Heart left ventricle (tissue), 16 donors: ENCODE data around the gene SMC6. TPM values are rescaled to one million over a fixed set of nuclear protein-coding genes. Genes with fewer than 3 reads are reported as not detected.

ENCODE experiments used
- ATAC-seq, 4 donors: fragments of 200-7000 bp; cut with Tn5 transposase; one replicate each; pipeline ENCODE4 v1.9.1; 2020 to 2022; ENCODE audit warnings: moderate library complexity in 4 of 4, mild to moderate bottlenecking in 3 of 4, moderate number of reproducible peaks in 1 of 4
- DNase-seq, 5 donors: peaks; one replicate each; pipeline ENCODE4 v3.0.0-alpha.2; 2020
- H3K27ac ChIP-seq, 12 donors: fragments of 200-600 bp; sonication (generic) in 4 of 12; one replicate each; pipeline versions ENCODE4 v1.5.0 to v1.8.0; 2016 to 2022; ENCODE audit warnings: mild to moderate bottlenecking in 2 of 12
- H3K27me3 ChIP-seq, 9 donors: fragments of 200-600 bp; sonication (generic) in 2 of 9; one replicate each; pipeline versions ENCODE4 v1.5.1 to v1.8.0; 2016 to 2022; ENCODE audit warnings: mild to moderate bottlenecking in 3 of 9
- H3K36me3 ChIP-seq, 9 donors: fragments of 200-600 bp; sonication (generic) in 2 of 9; one replicate each; pipeline versions ENCODE4 v1.5.0 to v1.8.0; 2018 to 2022; ENCODE audit warnings: mild to moderate bottlenecking in 2 of 9
- H3K4me1 ChIP-seq, 12 donors: fragments of 200-600 bp; sonication (generic) in 4 of 12; one replicate each; pipeline versions ENCODE4 v1.5.0 to v1.8.0; 2016 to 2022; ENCODE audit warnings: mild to moderate bottlenecking in 3 of 12
- H3K4me3 ChIP-seq, 12 donors: fragments of 200-600 bp; sonication (generic) in 4 of 12; one replicate each; pipeline versions ENCODE4 v1.5.0 to v1.8.0; 2017 to 2022; ENCODE audit warnings: mild to moderate bottlenecking in 9 of 12, moderate library complexity in 4 of 12
- H3K9me3 ChIP-seq, 12 donors: fragments of 200-600 bp; sonication (generic) in 4 of 12; one replicate each; pipeline versions ENCODE4 v1.5.0 to v1.8.0; 2016 to 2022; ENCODE audit warnings: mild to moderate bottlenecking in 1 of 12
- POLR2A ChIP-seq, 2 donors: fragments of 450-650 bp; IDR thresholded peaks; one replicate each; pipeline ENCODE4 v1.6.1; 2017; ENCODE audit warnings: antibody characterized with exemption in 2 of 2, mild to moderate bottlenecking in 2 of 2, moderate library complexity in 2 of 2
- WGBS, 4 donors: extraction: QIAGEN DNeasy Blood & Tissue Kit in 2 of 4; methylation state at CpG; one replicate each; pipeline versions ENCODE4 v1.1.5 to v1.1.7; 2013 to 2018; 5-methylcytosine and 5-hydroxymethylcytosine counted together
- intact Hi-C, 10 donors: fragments of 100-400 bp; cut with DNase I; formaldehyde crosslinking; loops; one replicate each; pipeline versions ENCODE4 v1.11.1 to v1.14.2; 2022
- polyA plus RNA-seq, 2 donors: library from polyadenylated mRNA; stranded (reverse); fragments of 200-250 nt; gene quantifications; one replicate each; pipeline ENCODE4 v1.2.3, GENCODE V29; 2013
- total RNA-seq, 9 donors: library from RNA; depleted of rRNA in 2 of 9; stranded (reverse); fragments of >200 nt in 2 of 9; fragmentation: NEBNext Ultra II Directional in 3 of 9; extraction: Animal tissue kit (Norgen Biotek cat#: 25700) in 3 of 9; gene quantifications; one replicate each; pipeline versions ENCODE4 v1.1.0 to v1.2.4, GENCODE V29; 2016 to 2023
- TF ChIP-seq, protein P1 (sequence below), 12 donors: fragments of 200-600 bp; sonication (generic) in 4 of 12; IDR thresholded peaks; one replicate each; pipeline versions ENCODE4 v1.5.0 to v1.8.0; 2018 to 2022; ENCODE audit warnings: antibody characterized with exemption in 12 of 12, mild to moderate bottlenecking in 5 of 12
- donor health status: ischemic (EF 13 %, LVEDD 7.1; RV severe dilation, severe dysfunction).
- donor health status: healthy with polysubstance abuse.
- donor health status: DM: no; HTN: yes; CAD: no.
- donor health status: DM: no; HTN: no; CAD: no.
- donor health status: ischemic (EF 25% LVEDD 6.9; RV normal size, moderate dysfunction).
- donor health status: ischemic (EF 25% LVEDD 5.7; RV mildly dilated, moderate dysfunction).
- donor health status: healthy.
- donor health status: DM: yes; HTN: yes; CAD: no.
- donor health status: ischemic (EF 35%, LVEDD 5.7; RV mildly dilated, moderate dysfunction).
- donor health status: nonischemic (EF 11% LVEDD 7.7; RV severe dilation, severe dysfunction).
- donor health status: DM: yes; HTN: yes; CAD: no.
- donor health status: PGD.
- donor health status: ischemic (EF 29% LVEDD 5.4; RV normal size, mild dysfunction).
- donor health status: nonischemic (EF 23%, LVEDD 6.1; RV moderate dilation, normal function).

Gene SMC6
- total and polyA plus RNA-seq, 11 donors = 5.9 to 14.7 (median 12.2) TPM

DNA sequence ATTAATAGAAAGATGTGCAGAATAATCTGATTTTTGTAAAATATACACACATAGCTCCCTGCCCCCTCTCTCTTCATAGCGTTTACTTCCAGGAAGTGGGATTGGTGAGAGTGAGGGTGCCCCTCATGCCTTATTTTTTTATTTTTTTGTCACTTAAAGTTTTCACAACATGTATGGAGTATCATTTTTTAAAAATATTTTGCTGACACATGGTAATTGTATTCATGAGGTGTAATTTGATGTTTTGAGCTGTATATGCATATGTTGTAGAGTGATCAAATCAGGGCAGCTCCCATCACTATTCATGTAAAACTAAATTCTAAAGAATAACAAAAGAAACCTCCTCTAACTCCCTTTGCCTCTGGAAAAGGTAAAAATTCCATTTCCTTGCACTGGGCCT, 138.5 kb downstream of the SMC6 start:
- H3K36me3 ChIP-seq = no peaks in the 10 kb centered on the region
- peaks cover 0 to 17% (median 6%) of the 10 kb centered on the region in 12 donors for H3K4me1 ChIP-seq
- no peak overlapping the region for H3K27ac ChIP-seq
- H3K27me3 ChIP-seq = no peaks in the 10 kb centered on the region
- 65 to 80% (median 70%) methylated on average over 1 of the region's 1 CpG for WGBS, 4 donors
- no peak for ATAC-seq
- DNase-seq = no peak
- no peak overlapping the region for H3K4me3 ChIP-seq
- no peaks in the 10 kb centered on the region for H3K9me3 ChIP-seq
- TF ChIP-seq, protein P1, sequence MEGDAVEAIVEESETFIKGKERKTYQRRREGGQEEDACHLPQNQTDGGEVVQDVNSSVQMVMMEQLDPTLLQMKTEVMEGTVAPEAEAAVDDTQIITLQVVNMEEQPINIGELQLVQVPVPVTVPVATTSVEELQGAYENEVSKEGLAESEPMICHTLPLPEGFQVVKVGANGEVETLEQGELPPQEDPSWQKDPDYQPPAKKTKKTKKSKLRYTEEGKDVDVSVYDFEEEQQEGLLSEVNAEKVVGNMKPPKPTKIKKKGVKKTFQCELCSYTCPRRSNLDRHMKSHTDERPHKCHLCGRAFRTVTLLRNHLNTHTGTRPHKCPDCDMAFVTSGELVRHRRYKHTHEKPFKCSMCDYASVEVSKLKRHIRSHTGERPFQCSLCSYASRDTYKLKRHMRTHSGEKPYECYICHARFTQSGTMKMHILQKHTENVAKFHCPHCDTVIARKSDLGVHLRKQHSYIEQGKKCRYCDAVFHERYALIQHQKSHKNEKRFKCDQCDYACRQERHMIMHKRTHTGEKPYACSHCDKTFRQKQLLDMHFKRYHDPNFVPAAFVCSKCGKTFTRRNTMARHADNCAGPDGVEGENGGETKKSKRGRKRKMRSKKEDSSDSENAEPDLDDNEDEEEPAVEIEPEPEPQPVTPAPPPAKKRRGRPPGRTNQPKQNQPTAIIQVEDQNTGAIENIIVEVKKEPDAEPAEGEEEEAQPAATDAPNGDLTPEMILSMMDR (IDR thresholded peaks at IDR 0.05) = no peak
- intact Hi-C loops = no loop called here

DNA sequence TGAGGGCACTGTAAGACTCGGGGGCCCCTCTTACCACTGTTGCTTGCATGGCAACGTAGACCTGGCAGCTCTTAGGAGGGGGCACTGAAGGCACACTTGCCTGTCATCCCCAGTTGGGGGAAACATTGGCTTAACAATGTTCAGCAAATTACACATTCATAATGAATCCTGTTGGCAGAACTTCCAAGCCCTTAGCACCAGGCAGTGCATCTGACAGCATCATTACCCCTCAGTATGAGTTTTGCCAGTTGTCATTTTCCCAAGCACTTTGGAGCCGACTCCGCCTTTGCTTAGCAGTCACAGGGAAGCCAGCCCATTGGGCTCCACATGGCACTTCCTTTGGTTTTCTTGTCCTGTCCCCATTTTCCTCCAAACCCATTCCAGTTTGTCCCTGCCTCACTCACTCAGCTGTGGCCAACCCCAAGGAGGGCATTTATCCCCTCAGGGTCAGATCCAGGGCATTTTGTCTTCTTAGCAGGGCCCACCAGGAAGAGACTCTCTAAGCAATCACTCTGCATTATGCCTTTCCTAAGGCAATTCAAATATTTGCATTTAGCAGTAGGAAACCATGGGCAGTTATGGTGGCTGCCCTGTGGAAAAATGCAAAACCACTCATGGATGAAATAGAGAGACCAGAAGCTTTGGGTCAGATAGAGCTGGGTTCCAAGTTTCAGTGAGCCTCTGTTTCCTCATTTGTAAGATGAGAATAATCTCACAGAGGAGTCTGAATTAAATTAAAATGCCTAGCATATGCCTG, 139.3 kb downstream of the SMC6 start:
- H3K4me3 ChIP-seq = no peak overlapping the region
- no peak for TF ChIP-seq POLR2A (IDR thresholded peaks at IDR 0.05)
- TF ChIP-seq, protein P1 (IDR thresholded peaks at IDR 0.05) = no peak
- ATAC-seq (no peak), DNase-seq (no peak)
- no peaks in the 10 kb centered on the region for H3K9me3 ChIP-seq
- H3K27me3 ChIP-seq = no peaks in the 10 kb centered on the region
- H3K36me3 ChIP-seq = no peaks in the 10 kb centered on the region
- intact Hi-C loops = no loop called here
- 78 to 88% (median 86%) methylated on average over 2 to 4 of the region's 4 CpGs for WGBS, 4 donors
- H3K27ac ChIP-seq = no peak overlapping the region
- H3K4me1 ChIP-seq = peaks cover 0 to 21% (median 9%) of the 10 kb centered on the region in 12 donors

Other genes with a start within 250 kb of the SMC6 start
- gene RAD51AP2, start 235.4 kb downstream of the SMC6 start, total RNA-seq = under 1 TPM in 8 of 9 donors, not detected in 1; 0.07 to 0.19 (median 0.16) TPM
- under 1 TPM in 1 of 2 donors, not detected in 1; 0.08 TPM for gene RAD51AP2, start 235.4 kb downstream of the SMC6 start, polyA plus RNA-seq
- gene VSNL1, start 213.1 kb downstream of the SMC6 start, total RNA-seq = 10 to 100 TPM in 8 of 9 donors, 1 to 10 TPM in 1; 2.6 to 26.3 (median 19.6) TPM
- gene VSNL1, start 213.1 kb downstream of the SMC6 start, polyA plus RNA-seq = 1 to 10 TPM; 8.3 to 8.5 TPM
- gene GEN1, start 328 bp upstream of the SMC6 start, total RNA-seq = 1 to 10 TPM; 2.4 to 8.8 (median 3.1) TPM
- 1 to 10 TPM; 1.0 to 1.8 TPM for gene GEN1, start 328 bp upstream of the SMC6 start, polyA plus RNA-seq
- not detected for gene MSGN1, start 62.6 kb upstream of the SMC6 start, total RNA-seq
- not detected for gene MSGN1, start 62.6 kb upstream of the SMC6 start, polyA plus RNA-seq
- 1 to 10 TPM; 1.7 to 9.9 (median 2.7) TPM for gene KCNS3, start 124.9 kb upstream of the SMC6 start, total RNA-seq
- 1 to 10 TPM; 1.0 to 2.5 TPM for gene KCNS3, start 124.9 kb upstream of the SMC6 start, polyA plus RNA-seq